Stimulated activated CD4-positive, alpha-beta T cell treated with anti-CD3 and anti-CD28 coated beads, Interleukin-1b, Interleukin-23, amount 100 ng/mL, for 1 hour (primary cell): ENCODE measurements around the gene CSRP3.
"Not testable (repeated sequence)": the region's sequence is repeated elsewhere in the genome, so short reads cannot be mapped to it uniquely, and the experiment has no call there.

ENCODE experiments used
- DNase-seq, 2 donors: peaks; one replicate each; pipeline ENCODE4 v3.0.0-alpha.2; 2020; ENCODE audit warnings: low read depth in 2 of 2

CSRP3 gene

GRCh38 chr11:19187114-19187832 is 14.5 kb downstream of the CSRP3 start:
- DNase-seq, result no peak

GRCh38 chr11:19185516-19186052 is 16.2 kb downstream of the CSRP3 start:
- DNase-seq, result no peak

- DNase-seq, result no peak
Measured at GRCh38 chr11:19185036-19185435, 16.7 kb downstream of the CSRP3 start.

- DNase-seq, result no peak
Measured at GRCh38 chr11:19183646-19184045, 18.1 kb downstream of the CSRP3 start.

- DNase-seq, result no peak
Measured at GRCh38 chr11:19181531-19182261, 20.1 kb downstream of the CSRP3 start.

GRCh38 chr11:19176629-19177186 is 25.1 kb downstream of the CSRP3 start:
- DNase-seq, result no peak

- DNase-seq, result no peak
Measured at GRCh38 chr11:19173964-19174638, 27.7 kb downstream of the CSRP3 start.

GRCh38 chr11:19173004-19173689 is 28.6 kb downstream of the CSRP3 start:
- DNase-seq, result no peak

- no peak for DNase-seq
Measured at GRCh38 chr11:19168090-19168489, 33.7 kb downstream of the CSRP3 start.

- no peak for DNase-seq
Measured at GRCh38 chr11:19164881-19165280, 36.9 kb downstream of the CSRP3 start.

GRCh38 chr11:19164230-19164855 is 37.4 kb downstream of the CSRP3 start:
- no peak for DNase-seq

- DNase-seq, result no peak
Measured at GRCh38 chr11:19163617-19164016, 38.2 kb downstream of the CSRP3 start.

- DNase-seq, result no peak
Measured at GRCh38 chr11:19162951-19163505, 38.8 kb downstream of the CSRP3 start.

- no peak for DNase-seq
Measured at GRCh38 chr11:19161651-19162050, 40.1 kb downstream of the CSRP3 start.

GRCh38 chr11:19160847-19161246 is 40.9 kb downstream of the CSRP3 start:
- no peak for DNase-seq

GRCh38 chr11:19156892-19157291 is 44.9 kb downstream of the CSRP3 start:
- no peak for DNase-seq

- no peak for DNase-seq
Measured at GRCh38 chr11:19145319-19145718, 56.5 kb downstream of the CSRP3 start.

- DNase-seq, result not testable (repeated sequence)
Measured at GRCh38 chr11:19136884-19137283, 64.9 kb downstream of the CSRP3 start.

- no peak for DNase-seq
Measured at GRCh38 chr11:19134004-19134403, 67.8 kb downstream of the CSRP3 start.
